Esophagus muscularis mucosa (tissue), 4 donors: ENCODE data around the gene DENND6A.

ENCODE experiments used
- CTCF ChIP-seq, 3 experiments: fragments of 200-600 bp in 2 of 3; fragments of 450-650 bp in 1 of 3; sonication (generic) in 2 of 3; IDR thresholded peaks; one replicate each; pipeline ENCODE4 v1.5.1; 2017 to 2019; ENCODE audit warnings: antibody characterized with exemption in 3 of 3, mild to moderate bottlenecking in 2 of 3, moderate library complexity in 1 of 3
- EP300 ChIP-seq: sonication (generic); formaldehyde crosslinking; IDR thresholded peaks from one replicate; pipeline ENCODE4 v1.6.1; 2017; ENCODE audit warnings: antibody characterized with exemption
- POLR2A ChIP-seq: fragments of 450-650 bp; IDR thresholded peaks from one replicate; pipeline ENCODE4 v1.6.1; 2017; ENCODE audit warnings: antibody characterized with exemption, moderate library complexity, mild to moderate bottlenecking, low read depth
- POLR2AphosphoS5 ChIP-seq, 2 donors: sonication (generic); formaldehyde crosslinking; IDR thresholded peaks; one replicate each; pipeline ENCODE4 v1.6.1; 2017; ENCODE audit warnings: antibody characterized with exemption in 2 of 2

- no peak for TF ChIP-seq CTCF (IDR thresholded peaks at IDR 0.05)
- TF ChIP-seq POLR2A = no peak
- TF ChIP-seq EP300 = no peak
- no peak for TF ChIP-seq POLR2AphosphoS5 (IDR thresholded peaks at IDR 0.05)
These were observed 116.8 kb downstream of the DENND6A start for GRCh38 chr3:57575966-57576626.
